Measurements from ENCODE around the gene ZER1. TPM values are rescaled to one million over a fixed set of nuclear protein-coding genes. Genes with fewer than 3 reads are reported as not detected.

Gene ZER1
- polyA plus RNA-seq, 1 donor from 2014 or later: 30.6 TPM

GRCh38 chr9:128715436-128715750 lies 56.3 kb downstream of the ZER1 start:
- Histone ChIP-seq H2AFZ (ENCODE audit: low read depth, low read length) (no peak overlapping the region), H3K9ac (ENCODE audit: low read length) (no peak overlapping the region), H3K9me2 (ENCODE audit: insufficient read depth, low read length) (no peaks in the 10 kb centered on the region), H3K27ac (ENCODE audit: low read length) (no peak overlapping the region), H3K9me3 (ENCODE audit: low read length) (no peaks in the 10 kb centered on the region), H3K27me3 (ENCODE audit: insufficient read depth, low read depth, low read length) (no peaks in the 10 kb centered on the region), H4K20me1 (ENCODE audit: insufficient read depth) (no peaks in the 10 kb centered on the region), H3K36me3 (ENCODE audit: insufficient read depth, low read length) (no peaks in the 10 kb centered on the region), H3K4me2 (ENCODE audit: low read length) (no peak overlapping the region), H3F3A (ENCODE audit: insufficient read depth, low read length, poor library complexity, severe bottlenecking) (no peaks in the 10 kb centered on the region), H3K79me2 (replicated peaks; ENCODE audit: insufficient read depth, low read length) (no peaks in the 10 kb centered on the region), H3K4me3 (ENCODE audit: low read length) (no peak overlapping the region)
- TF ChIP-seq RAD21 (conservative IDR thresholded peaks at IDR 0.05): no peak
- TF ChIP-seq CTCF (IDR thresholded peaks at IDR 0.05; ENCODE audit: poor library complexity, severe bottlenecking): no peak
- TF ChIP-seq EZH2 (IDR thresholded peaks at IDR 0.05; ENCODE audit: borderline replicate concordance, insufficient read depth, low read length, poor library complexity, severe bottlenecking): no peak
- no peak for TF ChIP-seq REST (IDR thresholded peaks at IDR 0.05; ENCODE audit: borderline replicate concordance)
- TF ChIP-seq TAF1 (IDR thresholded peaks at IDR 0.05; ENCODE audit: low read depth): no peak
- TF ChIP-seq MXI1 (conservative IDR thresholded peaks at IDR 0.05; ENCODE audit: poor library complexity, severe bottlenecking): no peak
- TF ChIP-seq POLR2AphosphoS5 (IDR thresholded peaks at IDR 0.05): no peak
- TF ChIP-seq SMC3 (conservative IDR thresholded peaks at IDR 0.05; ENCODE audit: poor library complexity): no peak
- no peak for TF ChIP-seq EP300 (conservative IDR thresholded peaks at IDR 0.05; ENCODE audit: poor library complexity, severe bottlenecking)

DNA sequence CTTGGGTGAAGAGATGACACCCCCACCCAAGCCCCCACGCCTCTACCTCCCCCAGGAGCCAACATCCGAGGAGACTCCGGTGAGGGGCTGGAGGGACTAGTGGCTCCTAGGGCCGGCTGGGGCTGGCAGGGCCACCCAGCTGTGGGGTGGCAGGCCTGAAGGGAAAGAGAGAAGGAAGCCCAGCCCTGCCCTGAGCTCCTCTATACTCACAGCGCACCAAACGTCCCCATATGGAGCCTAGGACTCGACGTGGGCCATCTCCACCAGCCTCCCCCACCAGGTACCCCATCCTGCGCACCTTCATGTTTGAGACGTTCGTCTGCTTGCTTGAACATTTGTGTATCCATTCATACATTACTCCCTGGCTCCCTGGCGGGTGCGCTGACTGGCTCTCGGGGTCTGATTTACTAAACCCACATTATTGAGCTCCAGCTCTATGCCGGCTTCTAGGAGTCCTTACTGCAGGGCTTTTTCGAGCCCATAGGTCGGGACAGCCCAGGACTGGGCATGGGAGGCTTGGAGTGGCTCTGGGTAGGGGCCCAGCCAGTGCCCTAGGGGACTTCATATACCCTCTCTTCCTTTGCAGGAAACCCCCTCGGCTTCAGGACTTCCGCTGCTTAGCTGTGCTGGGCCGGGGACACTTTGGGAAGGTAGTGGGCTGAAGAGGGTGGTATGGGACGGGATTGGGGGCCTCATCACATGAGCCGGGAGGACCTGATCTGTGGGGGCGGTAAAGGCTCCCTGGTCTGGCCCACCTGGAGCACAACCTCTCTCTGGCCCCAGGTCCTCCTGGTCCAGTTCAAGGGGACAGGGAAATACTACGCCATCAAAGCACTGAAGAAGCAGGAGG lies 56.9 kb downstream of the ZER1 start:
- no peaks in the 10 kb centered on the region for H4K20me1 ChIP-seq (ENCODE audit: insufficient read depth)
- no peaks in the 10 kb centered on the region for H3F3A ChIP-seq (ENCODE audit: insufficient read depth, low read length, poor library complexity, severe bottlenecking)
- no peak overlapping the region for H3K4me3 ChIP-seq (ENCODE audit: low read length)
- no peak overlapping the region for H3K27ac ChIP-seq (ENCODE audit: low read length)
- H3K36me3 ChIP-seq (ENCODE audit: insufficient read depth, low read length): no peaks in the 10 kb centered on the region
- no peaks in the 10 kb centered on the region for H3K79me2 ChIP-seq (replicated peaks; ENCODE audit: insufficient read depth, low read length)
- H3K9ac ChIP-seq (ENCODE audit: low read length): no peak overlapping the region
- H3K27me3 ChIP-seq (ENCODE audit: insufficient read depth, low read depth, low read length): no peaks in the 10 kb centered on the region
- no peaks in the 10 kb centered on the region for H3K9me2 ChIP-seq (ENCODE audit: insufficient read depth, low read length)
- H3K9me3 ChIP-seq (ENCODE audit: low read length): no peaks in the 10 kb centered on the region
- no peak overlapping the region for H2AFZ ChIP-seq (ENCODE audit: low read depth, low read length)
- H3K4me2 ChIP-seq (ENCODE audit: low read length): no peak overlapping the region
- TF ChIP-seq TAF1 (IDR thresholded peaks at IDR 0.05; ENCODE audit: low read depth) (no peak), RAD21 (conservative IDR thresholded peaks at IDR 0.05) (no peak), CTCF (IDR thresholded peaks at IDR 0.05; ENCODE audit: poor library complexity, severe bottlenecking) (no peak), EZH2 (IDR thresholded peaks at IDR 0.05; ENCODE audit: borderline replicate concordance, insufficient read depth, low read length, poor library complexity, severe bottlenecking) (no peak), SMC3 (conservative IDR thresholded peaks at IDR 0.05; ENCODE audit: poor library complexity) (no peak), MXI1 (conservative IDR thresholded peaks at IDR 0.05; ENCODE audit: poor library complexity, severe bottlenecking) (no peak), REST (IDR thresholded peaks at IDR 0.05; ENCODE audit: borderline replicate concordance) (no peak), EP300 (conservative IDR thresholded peaks at IDR 0.05; ENCODE audit: poor library complexity, severe bottlenecking) (no peak), POLR2AphosphoS5 (IDR thresholded peaks at IDR 0.05) (no peak)

Measured in neural cell (in vitro differentiated cells).